GM19452 (cell line): Measurements from ENCODE around the gene PIP4K2B.
"Not testable (repeated sequence)": the region's sequence is repeated elsewhere in the genome, so short reads cannot be mapped to it uniquely, and the experiment has no call there.

Experiments
- ATAC-seq: cut with Tn5 transposase; IDR thresholded peaks from one replicate; pipeline ENCODE4 v1.9.1; 2021; ENCODE audit not compliant: unreplicated experiment

Gene PIP4K2B

GRCh38 chr17:38799501-38800236 is at the start of gene PIP4K2B:
Gene PIP4K2B (minus strand): TSS chr17:38799556. CDS start chr17:38799424, 132 bp downstream.
- peak; percentile 62 for ATAC-seq

GRCh38 chr17:38848557-38848891 is 49.2 kb upstream of the PIP4K2B start:
- no peak for ATAC-seq

- ATAC-seq: no peak
These were observed 45.0 kb upstream of the PIP4K2B start for GRCh38 chr17:38844261-38844757.

- ATAC-seq: no peak
These were observed 26.4 kb upstream of the PIP4K2B start for GRCh38 chr17:38825762-38826247.

GRCh38 chr17:38824899-38825761 is 25.8 kb upstream of the PIP4K2B start, which contains the start of gene CWC25:
Gene CWC25 (minus strand): TSS chr17:38825321. CDS start chr17:38825183, 138 bp downstream.
- ATAC-seq: peak; percentile 65

GRCh38 chr17:38815576-38816193 is 16.3 kb upstream of the PIP4K2B start:
- no peak for ATAC-seq

GRCh38 chr17:38809828-38810227 is 10.5 kb upstream of the PIP4K2B start:
- ATAC-seq: no peak

GRCh38 chr17:38800237-38800760 is 943 bp upstream of the PIP4K2B start:
- ATAC-seq: no peak

- peak; percentile 16 for ATAC-seq
These were observed 499 bp downstream of the PIP4K2B start for GRCh38 chr17:38798614-38799500.

- no peak for ATAC-seq
These were observed 1.5 kb downstream of the PIP4K2B start for GRCh38 chr17:38797828-38798227.

- ATAC-seq: no peak
These were observed 2.2 kb downstream of the PIP4K2B start for GRCh38 chr17:38797158-38797490.

- ATAC-seq: no peak
These were observed 2.8 kb downstream of the PIP4K2B start for GRCh38 chr17:38796451-38797157.

GRCh38 chr17:38794221-38794620 is 5.1 kb downstream of the PIP4K2B start:
- no peak for ATAC-seq

GRCh38 chr17:38791162-38791561 is 8.2 kb downstream of the PIP4K2B start:
- ATAC-seq: no peak

GRCh38 chr17:38790148-38790707 is 9.1 kb downstream of the PIP4K2B start:
- ATAC-seq: not testable (repeated sequence)

- no peak for ATAC-seq
These were observed 10.2 kb downstream of the PIP4K2B start for GRCh38 chr17:38789185-38789584.

- not testable (repeated sequence) for ATAC-seq
These were observed 11.4 kb downstream of the PIP4K2B start for GRCh38 chr17:38787999-38788398.

- ATAC-seq: no peak
These were observed 13.0 kb downstream of the PIP4K2B start for GRCh38 chr17:38786372-38786771.

GRCh38 chr17:38783227-38783626 is 16.1 kb downstream of the PIP4K2B start:
- no peak for ATAC-seq
